Thoracic aorta (tissue), 2 donors: ENCODE data around the gene CDO1. TPM values are rescaled to one million over a fixed set of nuclear protein-coding genes. Genes with fewer than 3 reads are reported as not detected.

Experiments
- ATAC-seq: fragments of 150-250 bp; one replicate; pipeline ENCODE4 v1.8.0; 2017; ENCODE audit warnings: low read depth; ENCODE audit not compliant: insufficient number of reproducible peaks, low FRiP score
- DNase-seq: peaks from one replicate; pipeline ENCODE4 v3.0.0-alpha.2; 2020; ENCODE audit warnings: low spot score
- H3K27ac ChIP-seq, 2 donors: fragments of 200-600 bp; sonication (generic); 1 replicate in 1 of 2; 2 replicates in 1 of 2; pipeline ENCODE4 v1.5.1; 2016; ENCODE audit warnings: mild to moderate bottlenecking in 2 of 2, moderate library complexity in 2 of 2
- H3K27me3 ChIP-seq: fragments of 200-600 bp; sonication (generic); replicated peaks from 2 replicates; pipeline ENCODE4 v1.6.0; 2016; ENCODE audit warnings: mild to moderate bottlenecking; ENCODE audit not compliant: insufficient read depth
- H3K36me3 ChIP-seq: fragments of 200-600 bp; sonication (generic); one replicate; pipeline ENCODE4 v1.5.1; 2016
- H3K4me1 ChIP-seq, 2 donors: fragments of 200-600 bp; sonication (generic); 1 replicate in 1 of 2; 2 replicates in 1 of 2; pipeline versions ENCODE4 v1.5.1 to v1.6.0; 2016; ENCODE audit warnings: low read depth in 2 of 2, mild to moderate bottlenecking in 1 of 2; ENCODE audit not compliant: control insufficient read depth in 1 of 2
- H3K4me3 ChIP-seq: fragments of 200-600 bp; sonication (generic); 2 replicates; pipeline ENCODE4 v1.5.1; 2016; ENCODE audit warnings: mild to moderate bottlenecking
- H3K9me3 ChIP-seq: fragments of 200-600 bp; sonication (generic); 2 replicates; pipeline ENCODE4 v1.5.1; 2016
- total RNA-seq, 2 donors: library from RNA; depleted of rRNA; stranded (reverse); fragments of >200 nt; gene quantifications; one replicate each; pipeline versions ENCODE4 v1.1.0 to v1.2.3, GENCODE V29; 2016
- TF ChIP-seq, protein P1 (sequence below): fragments of 200-600 bp; sonication (generic); IDR thresholded peaks from one replicate; pipeline ENCODE4 v1.5.1; 2019; ENCODE audit warnings: antibody characterized with exemption

Gene CDO1
- total RNA-seq, 2 donors from 2014 or later: 70.7 to 132 TPM

DNA sequence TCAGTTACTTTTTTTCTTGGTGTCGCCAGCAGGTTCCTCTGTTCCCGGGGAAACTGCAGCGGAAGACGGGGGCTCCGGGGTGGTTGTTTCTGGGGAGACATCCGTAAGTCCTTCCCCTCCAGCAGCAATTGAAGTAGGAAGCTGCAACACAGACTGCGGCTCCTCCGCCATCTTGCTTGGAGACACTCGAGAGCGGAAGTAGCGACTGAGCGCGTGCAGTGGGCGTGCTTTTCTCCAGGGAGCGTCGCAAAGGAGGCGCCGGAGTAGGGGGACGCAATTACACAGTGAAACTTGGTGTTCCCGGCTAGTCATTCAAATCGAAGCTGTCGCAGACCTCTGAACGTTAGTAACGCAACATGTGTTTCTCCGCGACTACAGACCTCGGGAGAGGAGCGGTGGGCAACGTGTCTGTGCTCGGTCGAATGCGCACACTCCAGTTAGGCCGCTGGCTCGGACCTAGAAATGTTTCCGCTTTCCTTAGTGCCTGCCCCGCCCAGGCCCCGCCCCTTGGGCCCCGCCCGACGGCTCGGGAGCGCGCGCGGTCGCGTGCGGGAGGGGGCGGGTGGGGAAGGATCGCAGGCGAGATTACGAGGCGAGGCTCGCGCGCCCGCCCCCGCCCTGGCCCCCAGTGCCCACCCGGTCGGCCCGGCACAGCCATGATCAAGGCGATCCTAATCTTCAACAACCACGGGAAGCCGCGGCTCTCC lies 25.1 kb upstream of the CDO1 start, which contains the start of the genes AP3S1 and ATG12:
Gene AP3S1, plus strand, starts transcription at position 554 of the 707 bp plus-strand sequence. Its CDS starts 103 bp downstream, at position 657.
Gene ATG12, minus strand, starts transcription at position 184 of the 707 bp plus-strand sequence. Its CDS starts 13 bp downstream, at position 171.
- H3K36me3 ChIP-seq: peaks cover 9% of the 10 kb centered on the region
- TF ChIP-seq, protein P1, sequence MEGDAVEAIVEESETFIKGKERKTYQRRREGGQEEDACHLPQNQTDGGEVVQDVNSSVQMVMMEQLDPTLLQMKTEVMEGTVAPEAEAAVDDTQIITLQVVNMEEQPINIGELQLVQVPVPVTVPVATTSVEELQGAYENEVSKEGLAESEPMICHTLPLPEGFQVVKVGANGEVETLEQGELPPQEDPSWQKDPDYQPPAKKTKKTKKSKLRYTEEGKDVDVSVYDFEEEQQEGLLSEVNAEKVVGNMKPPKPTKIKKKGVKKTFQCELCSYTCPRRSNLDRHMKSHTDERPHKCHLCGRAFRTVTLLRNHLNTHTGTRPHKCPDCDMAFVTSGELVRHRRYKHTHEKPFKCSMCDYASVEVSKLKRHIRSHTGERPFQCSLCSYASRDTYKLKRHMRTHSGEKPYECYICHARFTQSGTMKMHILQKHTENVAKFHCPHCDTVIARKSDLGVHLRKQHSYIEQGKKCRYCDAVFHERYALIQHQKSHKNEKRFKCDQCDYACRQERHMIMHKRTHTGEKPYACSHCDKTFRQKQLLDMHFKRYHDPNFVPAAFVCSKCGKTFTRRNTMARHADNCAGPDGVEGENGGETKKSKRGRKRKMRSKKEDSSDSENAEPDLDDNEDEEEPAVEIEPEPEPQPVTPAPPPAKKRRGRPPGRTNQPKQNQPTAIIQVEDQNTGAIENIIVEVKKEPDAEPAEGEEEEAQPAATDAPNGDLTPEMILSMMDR: no peak
- peak within 1 kb of the TSS; percentile 92 for H3K4me3 ChIP-seq
- H3K27ac ChIP-seq: peak within 1 kb of the TSS; percentile 92 to 93
- H3K27me3 ChIP-seq: no peaks in the 10 kb centered on the region
- peak; percentile 72 for DNase-seq
- H3K9me3 ChIP-seq: no peaks in the 10 kb centered on the region
- peaks cover 34 to 64% of the 10 kb centered on the region in 2 donors for H3K4me1 ChIP-seq
- ATAC-seq: peak; percentile 96

DNA sequence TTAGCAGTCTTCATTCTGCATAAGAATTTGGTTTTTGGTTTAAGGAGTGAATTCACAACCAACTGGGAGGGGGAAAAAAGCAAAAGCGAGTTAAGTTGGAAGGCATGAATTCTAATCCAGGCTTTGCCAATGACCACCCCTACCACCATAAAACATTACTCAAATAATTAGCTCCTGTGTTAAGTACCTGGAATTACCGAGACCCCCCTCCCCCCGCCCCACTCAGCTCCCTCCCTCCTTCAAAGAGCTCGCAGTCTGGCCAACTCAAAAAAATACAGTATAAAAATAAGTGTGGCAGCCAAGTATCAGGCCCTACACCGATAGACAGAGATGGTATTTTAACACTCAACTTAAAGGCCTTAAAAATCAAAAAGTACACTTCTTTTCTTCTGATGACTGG lies 24.4 kb upstream of the CDO1 start:
- no peak for DNase-seq
- peaks cover 34 to 64% of the 10 kb centered on the region in 2 donors for H3K4me1 ChIP-seq
- peaks cover 12% of the 10 kb centered on the region for H3K36me3 ChIP-seq
- TF ChIP-seq, protein P1: no peak
- peak overlapping the region; percentile 92 for H3K4me3 ChIP-seq
- H3K27me3 ChIP-seq: no peaks in the 10 kb centered on the region
- no peaks in the 10 kb centered on the region for H3K9me3 ChIP-seq
- no peak for ATAC-seq
- peak overlapping the region; percentile 92 to 93 for H3K27ac ChIP-seq

DNA sequence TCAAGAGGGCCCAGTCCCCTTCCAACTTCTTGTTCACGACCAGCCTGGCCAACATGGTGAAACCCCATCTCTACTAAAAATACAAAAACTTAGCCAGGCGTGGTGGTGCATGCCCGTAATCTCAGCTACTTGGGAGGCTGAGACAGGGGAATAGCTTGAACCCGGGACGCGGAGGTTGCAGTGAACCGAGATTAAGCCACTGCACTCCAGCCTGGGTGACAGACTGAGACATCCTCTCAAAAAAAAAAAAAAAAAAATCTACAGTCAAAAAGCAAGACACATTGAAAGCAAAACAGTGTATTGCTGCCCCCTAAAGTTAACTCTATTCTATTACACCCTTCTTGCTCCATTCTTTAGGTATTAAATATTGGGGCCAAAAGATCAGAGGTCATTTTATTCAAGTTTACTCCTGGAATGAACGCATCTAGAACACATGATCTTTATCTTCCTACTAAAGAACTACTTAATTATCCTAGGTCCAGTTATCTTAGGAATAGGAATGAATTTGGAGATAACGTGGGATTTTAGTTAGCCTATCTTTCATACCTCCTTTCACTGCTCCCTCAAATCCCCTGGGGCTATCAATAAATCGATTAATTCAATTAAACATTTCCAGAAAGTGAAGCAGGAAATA lies 22.5 kb upstream of the CDO1 start:
- Histone ChIP-seq H3K9me3 (no peaks in the 10 kb centered on the region), H3K27ac (no peak overlapping the region), H3K4me1 (peaks cover 29 to 48% of the 10 kb centered on the region in 2 donors), H3K36me3 (peaks cover 12% of the 10 kb centered on the region), H3K27me3 (no peaks in the 10 kb centered on the region), H3K4me3 (peak overlapping the region; percentile 92)
- ATAC-seq (no peak), DNase-seq (no peak)
- TF ChIP-seq, protein P1: peak; percentile 51

DNA sequence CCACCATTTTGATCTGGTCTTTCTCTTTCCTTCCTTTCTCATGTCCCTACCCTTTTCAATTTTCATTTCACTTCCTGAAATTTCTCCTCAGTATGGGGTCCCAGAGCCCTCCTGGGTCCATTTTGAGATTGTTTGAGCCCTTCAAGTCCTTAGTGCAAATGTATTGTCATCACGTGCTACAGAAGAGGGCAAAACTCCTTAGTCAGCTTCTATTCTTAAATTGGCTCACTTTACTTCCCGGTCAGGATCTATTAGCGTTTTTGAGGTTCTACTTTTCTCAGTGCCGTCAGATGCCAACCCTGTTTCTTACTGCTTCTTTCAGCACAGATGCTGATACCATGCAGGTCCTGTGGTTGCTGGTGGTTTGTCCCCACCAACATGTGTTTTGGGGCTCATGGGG lies 19.0 kb upstream of the CDO1 start:
- Histone ChIP-seq H3K27ac (no peak overlapping the region), H3K36me3 (peaks cover 20% of the 10 kb centered on the region), H3K27me3 (no peaks in the 10 kb centered on the region), H3K4me3 (no peak overlapping the region), H3K9me3 (no peaks in the 10 kb centered on the region), H3K4me1 (peaks cover 24 to 34% of the 10 kb centered on the region in 2 donors)
- TF ChIP-seq, protein P1: no peak
- DNase-seq: no peak
- no peak for ATAC-seq

DNA sequence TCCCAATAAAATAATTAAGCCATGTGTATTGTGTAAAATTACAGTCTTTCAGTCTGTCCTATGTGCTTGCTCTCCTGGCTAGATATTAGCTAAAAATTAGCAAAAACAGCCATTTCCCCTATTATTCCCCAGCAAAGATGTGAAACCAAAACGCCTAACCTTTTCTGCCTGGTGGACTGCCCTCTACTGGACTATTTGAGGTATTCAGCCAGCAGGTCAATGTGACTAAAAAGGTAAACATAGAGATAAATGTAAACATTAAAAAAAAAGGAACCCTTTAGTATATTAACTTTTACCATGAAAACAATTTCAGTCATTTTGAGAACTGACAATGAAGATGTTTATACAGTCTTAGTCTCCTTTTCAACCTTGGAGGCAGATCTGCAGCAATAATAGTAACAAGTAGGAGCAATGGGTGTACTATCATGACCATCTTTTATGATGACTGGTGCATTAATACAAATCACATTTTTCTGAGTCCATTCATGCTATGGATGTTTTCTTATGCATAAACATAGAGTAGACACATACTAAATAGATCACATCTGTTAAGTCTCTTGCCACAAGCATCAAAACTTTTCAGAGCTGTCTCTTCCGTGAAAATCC lies 14.8 kb upstream of the CDO1 start:
- no peak for ATAC-seq

More for the DNA sequence above, 14.8 kb upstream of the CDO1 start:
- no peak for DNase-seq
- H3K4me3 ChIP-seq: no peak overlapping the region
- TF ChIP-seq, protein P1: peak; percentile 74
- H3K4me1 ChIP-seq: no peaks in the 10 kb centered on the region
- no peak overlapping the region for H3K27ac ChIP-seq
- peaks cover 15% of the 10 kb centered on the region for H3K36me3 ChIP-seq
- no peaks in the 10 kb centered on the region for H3K27me3 ChIP-seq
- no peaks in the 10 kb centered on the region for H3K9me3 ChIP-seq
